ENCODE results near the gene TFF3.

GRCh38 chr21:42348762-42349161, 33.6 kb upstream of the TFF3 start:
- TF ChIP-seq CTCF (conservative IDR thresholded peaks at IDR 0.05) (no peak), EZH2 (IDR thresholded peaks at IDR 0.05; ENCODE audit: low read depth) (no peak)
